ENCODE results near the gene SLC22A8.
"Not testable (repeated sequence)": the region's sequence is repeated elsewhere in the genome, so short reads cannot be mapped to it uniquely, and the experiment has no call there.

SLC22A8 gene

DNA sequence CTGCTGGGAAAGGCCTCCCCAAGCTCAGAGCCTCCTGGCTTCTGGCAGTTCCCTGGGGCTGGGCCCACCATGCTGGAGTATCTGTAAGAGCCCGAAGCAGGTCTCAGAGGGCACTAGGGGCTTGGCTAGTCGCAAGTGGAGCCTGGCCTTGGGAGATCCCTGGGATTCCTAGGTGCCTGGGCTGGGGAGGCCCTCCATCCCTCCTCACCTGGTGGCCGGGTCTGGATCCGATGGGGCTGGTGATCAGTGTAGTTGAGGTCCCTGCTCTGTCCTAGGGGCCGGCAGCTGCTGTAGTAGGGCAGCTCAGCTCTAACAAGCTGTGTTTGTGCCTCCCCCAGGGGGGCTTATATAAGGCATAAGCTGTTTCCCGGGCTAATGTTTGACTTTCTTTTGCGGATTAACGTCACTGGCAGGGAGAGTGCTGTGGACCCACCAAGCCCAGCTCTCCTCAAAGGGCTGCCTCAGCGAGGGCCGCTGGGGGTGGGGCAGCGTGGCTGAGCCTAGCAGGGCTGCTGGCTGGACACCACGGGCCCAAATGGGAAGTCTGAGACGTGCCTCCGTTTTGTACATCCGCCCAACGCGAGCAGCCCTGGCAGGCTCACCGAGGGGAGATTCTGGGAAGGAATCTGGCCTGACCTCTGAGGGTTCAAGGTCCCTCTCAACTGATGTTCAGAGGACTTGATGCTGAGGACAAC, at the start of gene SLC22A8:
Gene SLC22A8 (minus strand): TSS at position 321 of the 695 bp plus-strand sequence. CDS start 883 bp downstream, outside the sequence.
- no peak for DNase-seq

DNA sequence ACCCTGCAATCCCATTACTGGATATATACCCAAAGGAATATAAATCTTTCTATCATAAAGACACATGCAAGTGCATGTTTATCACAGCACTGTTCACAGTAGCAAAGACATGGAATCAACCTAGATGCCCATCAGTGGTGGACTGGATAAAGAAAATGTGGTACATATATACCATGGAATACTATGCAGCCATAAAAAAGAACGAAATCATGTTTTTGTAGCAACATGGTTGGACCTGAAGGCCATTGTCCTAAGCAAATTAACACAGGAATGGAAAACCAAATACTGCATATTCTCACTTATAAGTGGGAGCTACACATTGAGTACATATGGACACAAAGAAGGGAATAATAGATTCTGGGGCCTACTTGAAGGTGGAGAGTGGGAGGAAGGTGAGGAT, 30.6 kb upstream of the SLC22A8 start:
- not testable (repeated sequence) for DNase-seq

GRCh38 chr11:63042596-63042995, 27.0 kb upstream of the SLC22A8 start:
- DNase-seq, result no peak

DNA sequence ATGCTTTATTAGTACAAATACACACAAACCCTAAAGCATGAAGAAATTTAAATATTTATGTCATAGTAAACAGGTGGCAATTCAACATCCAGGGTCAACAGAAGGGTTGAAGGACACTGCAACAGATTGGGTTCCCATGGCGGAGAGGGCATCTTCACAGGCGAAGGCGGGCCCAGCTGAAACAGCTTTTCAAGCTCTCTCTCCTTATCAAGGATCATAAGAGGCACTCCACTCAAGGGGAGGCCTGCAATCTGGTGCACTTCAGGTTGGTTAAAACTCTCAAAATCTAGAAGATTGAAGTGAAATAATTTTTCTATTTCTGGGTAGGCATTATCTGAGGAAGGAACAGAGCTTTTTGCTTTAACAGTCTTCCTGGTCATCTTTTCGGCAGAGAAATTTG, 16.8 kb upstream of the SLC22A8 start:
- DNase-seq, result no peak

DNA sequence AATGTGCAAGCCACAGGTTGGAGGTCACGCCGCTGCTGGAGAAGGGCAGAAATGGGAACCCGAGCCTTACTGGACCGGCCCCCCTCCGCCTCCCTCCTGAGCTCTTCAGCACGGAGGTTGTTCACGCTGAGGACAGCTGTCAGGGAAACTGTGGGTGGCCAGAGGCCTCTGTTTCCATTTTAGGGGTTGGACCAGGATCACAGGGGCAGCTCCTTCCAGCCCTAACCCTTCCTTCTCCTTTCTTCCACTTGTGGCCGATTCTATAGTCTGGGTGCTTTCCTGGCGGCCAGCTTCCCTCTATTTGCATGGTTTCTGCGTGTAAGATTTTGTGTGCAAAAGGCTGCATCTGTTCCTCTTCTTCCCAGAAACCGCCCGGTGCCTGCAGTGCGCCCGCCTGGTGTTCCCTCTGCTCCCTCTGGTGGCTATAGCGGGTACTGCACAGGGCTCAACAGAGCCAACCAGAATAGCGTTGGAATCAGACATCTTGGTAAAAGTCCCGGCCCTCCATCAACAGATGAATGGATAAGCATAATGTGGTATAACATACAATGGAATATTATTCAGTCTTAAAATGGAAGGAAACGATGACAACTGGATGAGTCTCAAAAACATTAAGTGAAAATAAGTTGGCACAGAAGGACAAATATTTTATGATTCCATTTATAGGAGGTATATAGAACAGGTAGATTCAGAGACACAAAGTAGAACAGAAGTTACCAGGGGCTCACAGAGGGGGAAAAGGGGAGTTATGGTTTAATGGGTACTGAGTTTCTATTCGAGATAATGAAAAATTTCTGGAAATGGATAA, 8.4 kb upstream of the SLC22A8 start:
- peak; percentile 91 to 92 for DNase-seq

- no peak for DNase-seq
Measured at GRCh38 chr11:63023222-63023814, 7.7 kb upstream of the SLC22A8 start.

- no peak for DNase-seq
Measured at GRCh38 chr11:63022441-63022840, 6.8 kb upstream of the SLC22A8 start.

GRCh38 chr11:63020671-63021291, 5.1 kb upstream of the SLC22A8 start:
- peak; percentile 66 to 71 for DNase-seq

GRCh38 chr11:63019506-63019905, 3.9 kb upstream of the SLC22A8 start:
- DNase-seq, result no peak

DNA sequence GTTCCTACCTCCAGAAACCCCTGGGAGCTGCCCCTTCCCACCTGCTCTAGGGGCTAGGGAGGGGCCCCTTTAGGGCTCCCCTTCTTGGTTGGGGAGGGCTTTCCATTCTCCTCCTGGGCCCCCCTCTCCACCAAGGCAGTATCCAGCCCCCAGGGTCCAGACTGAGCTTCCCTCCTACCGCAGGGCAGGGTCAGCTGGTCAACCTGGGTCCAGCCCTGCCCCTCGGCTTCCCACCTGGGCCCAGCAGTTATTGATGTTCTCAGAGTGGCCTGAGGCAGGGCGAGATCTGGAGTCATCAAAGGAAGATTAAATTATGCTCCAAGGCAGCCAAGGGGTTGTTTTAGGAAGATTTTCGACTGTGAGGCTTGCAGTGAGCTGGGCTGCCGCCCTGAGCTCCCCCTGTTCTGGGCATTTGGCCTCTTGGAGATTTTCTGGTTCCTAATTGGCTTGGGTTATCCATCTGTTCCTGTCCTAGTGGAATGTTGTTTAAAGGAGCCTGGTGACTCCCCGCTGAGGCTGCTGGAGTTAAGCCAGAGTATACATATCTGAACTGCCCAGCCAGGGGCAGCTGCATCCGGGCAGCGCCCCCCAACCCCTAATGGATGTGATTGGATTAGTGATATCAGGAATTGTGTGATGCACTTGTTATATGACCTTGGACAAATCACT, 1.8 kb upstream of the SLC22A8 start:
- no peak for DNase-seq

DNA sequence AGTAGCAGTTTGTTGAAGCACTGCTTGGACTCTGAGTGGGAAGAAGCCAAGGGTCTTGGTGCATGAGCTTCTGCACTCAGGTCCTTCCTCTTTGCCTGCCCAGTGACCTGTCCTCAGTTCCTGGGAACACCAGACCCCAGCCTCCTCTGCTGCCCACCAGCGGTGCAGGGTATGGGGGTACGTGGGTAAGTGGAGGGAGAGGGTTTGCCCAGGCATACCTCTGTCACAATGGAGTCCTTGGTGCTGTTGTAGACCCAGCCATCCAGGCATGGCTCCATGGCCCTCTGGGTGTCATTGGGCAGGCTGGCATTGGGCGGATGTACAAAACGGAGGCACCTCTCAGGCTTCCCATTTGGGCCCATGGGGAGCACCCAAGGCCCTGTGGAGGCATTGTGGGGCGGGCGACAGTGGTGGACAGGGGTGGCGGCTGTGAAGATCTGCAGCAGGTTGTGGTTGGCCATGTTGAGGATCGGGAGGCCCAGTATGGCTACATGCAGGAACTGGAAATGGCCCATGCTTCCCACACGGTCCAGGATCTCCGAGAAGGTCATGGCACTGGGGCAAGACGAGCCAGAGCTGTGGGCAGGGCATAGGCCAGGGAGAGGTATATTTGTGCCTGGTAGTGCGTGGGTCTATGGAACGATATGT, 1.1 kb downstream of the SLC22A8 start:
- no peak for DNase-seq

DNA sequence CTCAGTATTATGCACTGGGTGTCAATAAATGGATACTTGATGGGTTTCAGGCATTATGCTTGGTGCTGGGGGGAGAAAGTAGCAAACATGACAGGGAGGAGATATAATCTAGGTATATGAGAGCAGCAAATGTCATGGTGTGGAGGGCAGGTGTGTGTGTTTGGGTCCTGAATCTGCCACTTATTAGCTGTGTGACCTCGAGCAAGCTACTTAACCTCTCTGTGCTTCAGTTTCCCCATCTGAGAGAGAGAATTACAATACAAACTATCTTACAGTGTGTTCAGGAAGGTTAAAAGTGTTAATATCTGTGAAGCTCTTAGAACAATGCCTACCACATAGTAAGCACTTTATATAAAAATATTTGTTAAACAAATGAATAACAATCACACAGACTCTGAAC, 2.8 kb downstream of the SLC22A8 start:
- DNase-seq, result no peak

GRCh38 chr11:63012430-63012829, 3.2 kb downstream of the SLC22A8 start:
- no peak for DNase-seq

GRCh38 chr11:63010934-63011439, 4.7 kb downstream of the SLC22A8 start:
- no peak for DNase-seq

DNA sequence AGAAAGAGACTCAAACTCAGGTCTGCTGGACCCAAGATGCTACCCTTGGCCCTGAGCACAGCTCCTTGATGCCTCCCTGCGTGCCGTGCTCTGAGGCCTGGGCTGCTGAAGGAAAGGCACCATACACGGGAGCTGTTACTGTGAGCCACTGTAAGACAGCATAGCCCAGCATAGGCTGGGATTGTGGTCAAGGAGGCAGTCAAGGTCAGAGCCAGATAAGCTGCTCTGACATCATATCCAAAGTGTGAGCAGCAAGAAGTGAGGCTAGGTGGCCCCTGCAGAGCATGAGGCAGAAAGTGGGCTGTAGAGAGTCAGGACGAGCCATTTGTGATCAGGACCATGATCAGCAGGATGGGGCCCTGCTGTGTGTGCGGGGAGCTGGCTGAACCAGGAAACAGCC, 7.7 kb downstream of the SLC22A8 start:
- no peak for DNase-seq

GRCh38 chr11:63001456-63001855, 14.2 kb downstream of the SLC22A8 start:
- DNase-seq, result no peak

DNA sequence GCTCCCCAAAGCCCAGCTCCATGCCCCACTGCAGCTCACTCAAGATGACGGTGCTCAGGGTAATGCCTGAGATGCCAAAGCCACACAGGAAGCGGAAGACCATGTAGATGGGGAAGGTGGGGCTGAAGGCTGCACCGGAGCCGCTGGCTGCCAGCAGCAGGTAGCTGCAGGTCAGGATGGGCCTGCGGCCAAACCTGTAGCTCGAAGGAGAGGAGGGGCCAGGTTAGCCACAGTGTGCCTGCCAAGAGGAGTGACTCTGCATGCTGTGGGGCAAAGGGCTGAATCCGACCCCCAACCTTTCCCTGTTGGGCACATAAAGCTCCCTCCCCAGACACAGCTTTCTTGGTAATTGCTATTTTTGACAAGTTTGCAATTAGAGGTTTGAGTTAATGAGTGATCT, 16.0 kb downstream of the SLC22A8 start:
- DNase-seq, result no peak

GRCh38 chr11:62999156-62999555, 16.5 kb downstream of the SLC22A8 start:
- DNase-seq, result no peak

- DNase-seq, result no peak
Measured at GRCh38 chr11:62996271-62996670, 19.4 kb downstream of the SLC22A8 start.

DNA sequence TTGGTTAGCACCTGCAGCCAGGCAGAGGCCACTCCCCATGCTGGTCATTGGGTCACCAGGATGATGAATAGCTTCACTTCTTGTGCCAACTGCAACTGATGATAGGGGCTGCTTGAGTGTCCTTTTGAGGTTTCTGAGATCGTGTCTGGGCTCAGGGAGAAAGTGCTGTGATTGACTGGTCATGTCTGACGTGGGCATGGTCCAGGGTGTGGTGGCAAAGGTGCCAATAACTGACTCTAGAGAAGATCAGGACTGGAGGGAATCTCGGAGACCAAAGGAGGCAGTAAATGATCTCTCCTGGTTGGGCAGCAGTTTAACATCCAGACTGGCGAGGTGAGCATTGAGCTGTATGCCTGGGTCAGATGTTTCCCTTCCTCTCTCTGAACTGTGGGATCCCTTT, 20.9 kb downstream of the SLC22A8 start:
- no peak for DNase-seq

GRCh38 chr11:62988276-62988675, 27.4 kb downstream of the SLC22A8 start:
- DNase-seq, result no peak
